DND-41 (cell line): ENCODE results near the gene DYRK2.

ENCODE experiments used
- ATAC-seq: fragments of 200-7000 bp; cut with Tn5 transposase; 3 replicates; pipeline ENCODE4 v1.9.1; 2021; ENCODE audit warnings: low read depth; ENCODE audit not compliant: insufficient read depth
- DNase-seq: peaks from one replicate; pipeline ENCODE4 v3.0.0-alpha.2; 2020
- H2AFZ ChIP-seq: 2 replicates; pipeline ENCODE4 v1.6.0; 2012; ENCODE audit warnings: low read depth, low read length
- H3K27ac ChIP-seq: 2 replicates; pipeline ENCODE4 v1.5.1; 2012; ENCODE audit warnings: low read length, inconsistent platforms
- H3K27me3 ChIP-seq: fragments of 200-600 bp; sonication (generic); 2 replicates; pipeline ENCODE4 v1.6.0; 2012; ENCODE audit warnings: low read length, mild to moderate bottlenecking, inconsistent platforms; ENCODE audit not compliant: insufficient read depth, poor library complexity
- H3K36me3 ChIP-seq: 2 replicates; pipeline ENCODE4 v1.5.1; 2012; ENCODE audit warnings: low read length, inconsistent platforms; ENCODE audit not compliant: insufficient read depth
- H3K4me1 ChIP-seq: 2 replicates; pipeline ENCODE4 v1.5.1; 2012; ENCODE audit warnings: mild to moderate bottlenecking, low read length; ENCODE audit not compliant: insufficient read depth
- H3K4me2 ChIP-seq: 2 replicates; pipeline ENCODE4 v1.6.0; 2012; ENCODE audit warnings: mild to moderate bottlenecking, moderate library complexity, low read length, inconsistent platforms; ENCODE audit not compliant: insufficient read depth
- H3K4me3 ChIP-seq, 2 experiments: fragments of 200-600 bp in 1 of 2; shearing (Covaris generic) in 1 of 2; 2 replicates each; pipeline ENCODE4 v1.5.1; 2012 to 2016; ENCODE audit warnings: inconsistent platforms in 2 of 2, low read length in 2 of 2, mild to moderate bottlenecking in 2 of 2, low read depth in 1 of 2, moderate library complexity in 1 of 2
- H3K79me2 ChIP-seq: 2 replicates; pipeline ENCODE4 v1.6.0; 2012; ENCODE audit warnings: low read length, inconsistent platforms; ENCODE audit not compliant: insufficient read depth
- H3K9ac ChIP-seq: 2 replicates; pipeline ENCODE4 v1.6.0; 2012; ENCODE audit warnings: low read depth, mild to moderate bottlenecking, inconsistent platforms, low read length, moderate library complexity
- H3K9me3 ChIP-seq: 2 replicates; pipeline ENCODE4 v1.5.1; 2012; ENCODE audit warnings: low read length, moderate library complexity, mild to moderate bottlenecking, inconsistent platforms; ENCODE audit not compliant: insufficient read depth, severe bottlenecking
- H4K20me1 ChIP-seq: 2 replicates; pipeline ENCODE4 v1.6.0; 2012; ENCODE audit warnings: low read length; ENCODE audit not compliant: insufficient read depth
- CTCF ChIP-seq: IDR thresholded peaks from 2 replicates; pipeline ENCODE4 v1.5.1; 2012; ENCODE audit warnings: borderline replicate concordance, low read length, moderate library complexity, mild to moderate bottlenecking; ENCODE audit not compliant: poor library complexity, severe bottlenecking; ENCODE audit errors: extremely low read depth
- EZH2 ChIP-seq: IDR thresholded peaks from 3 replicates; pipeline ENCODE4 v1.6.1; 2012; ENCODE audit warnings: borderline replicate concordance, low read depth, mild to moderate bottlenecking, moderate library complexity, low read length, inconsistent platforms; ENCODE audit not compliant: severe bottlenecking

DYRK2 gene

GRCh38 chr12:67674417-67674816 is 25.9 kb downstream of the DYRK2 start:
- Histone ChIP-seq H4K20me1 (no peaks in the 10 kb centered on the region), H3K9me3 (peaks cover 17% of the 10 kb centered on the region), H3K27ac (no peak overlapping the region), H3K36me3 (peaks cover 4% of the 10 kb centered on the region; the same call in 1 of the 2 replicates), H3K9ac (no peak overlapping the region), H3K4me3 (no peak overlapping the region), H3K4me1 (peaks cover 4% of the 10 kb centered on the region; the same call in 1 of the 2 replicates), H3K79me2 (no peaks in the 10 kb centered on the region), H3K4me2 (no peak overlapping the region), H2AFZ (no peak overlapping the region), H3K27me3 (no peaks in the 10 kb centered on the region)
- no peak for DNase-seq
- ATAC-seq: no peak
- no peak for TF ChIP-seq CTCF
- TF ChIP-seq EZH2: no peak

GRCh38 chr12:67676624-67677023 is 28.1 kb downstream of the DYRK2 start:
- ATAC-seq: no peak
- no peak overlapping the region for H3K4me2 ChIP-seq

GRCh38 chr12:67677166-67677565 is 28.6 kb downstream of the DYRK2 start:
- TF ChIP-seq EZH2 (no peak), CTCF (no peak)
- Histone ChIP-seq H3K79me2 (no peaks in the 10 kb centered on the region), H3K9ac (no peak overlapping the region), H3K4me3 (no peak overlapping the region), H3K36me3 (peaks cover 4% of the 10 kb centered on the region; the same call in 1 of the 2 replicates), H4K20me1 (no peaks in the 10 kb centered on the region), H3K4me2 (no peak overlapping the region), H2AFZ (no peak overlapping the region), H3K27me3 (no peaks in the 10 kb centered on the region), H3K27ac (no peak overlapping the region), H3K9me3 (peaks cover 17% of the 10 kb centered on the region), H3K4me1 (peaks cover 4% of the 10 kb centered on the region; the same call in 1 of the 2 replicates)
- no peak for DNase-seq
- ATAC-seq: no peak

More at GRCh38 chr12:67676624-67677023, 28.1 kb downstream of the DYRK2 start:
- TF ChIP-seq CTCF (no peak), EZH2 (no peak)
- H3K79me2 ChIP-seq: no peaks in the 10 kb centered on the region
- no peak overlapping the region for H3K27ac ChIP-seq
- no peaks in the 10 kb centered on the region for H4K20me1 ChIP-seq
- no peak overlapping the region for H3K9ac ChIP-seq
- no peak overlapping the region for H2AFZ ChIP-seq
- no peak overlapping the region for H3K4me3 ChIP-seq
- no peak for DNase-seq
- H3K36me3 ChIP-seq: peaks cover 4% of the 10 kb centered on the region; the same call in 1 of the 2 replicates
- no peaks in the 10 kb centered on the region for H3K27me3 ChIP-seq
- peaks cover 4% of the 10 kb centered on the region; the same call in 1 of the 2 replicates for H3K4me1 ChIP-seq
- H3K9me3 ChIP-seq: peaks cover 17% of the 10 kb centered on the region
